Body of pancreas (tissue), 4 donors: ENCODE results near the gene GPR137.

ENCODE experiments used
- POLR2A ChIP-seq, 3 donors: fragments of 450-650 bp; IDR thresholded peaks; one replicate each; pipeline ENCODE4 v1.6.1; 2016; ENCODE audit warnings: antibody characterized with exemption in 3 of 3, mild to moderate bottlenecking in 2 of 3
- TF ChIP-seq, protein P1 (sequence below), 7 experiments: fragments of 450-650 bp in 4 of 7; fragments of 200-600 bp in 3 of 7; sonication (generic) in 3 of 7; IDR thresholded peaks; one replicate each; pipeline ENCODE4 v1.5.1; 2016 to 2019; ENCODE audit warnings: antibody characterized with exemption in 7 of 7

DNA sequence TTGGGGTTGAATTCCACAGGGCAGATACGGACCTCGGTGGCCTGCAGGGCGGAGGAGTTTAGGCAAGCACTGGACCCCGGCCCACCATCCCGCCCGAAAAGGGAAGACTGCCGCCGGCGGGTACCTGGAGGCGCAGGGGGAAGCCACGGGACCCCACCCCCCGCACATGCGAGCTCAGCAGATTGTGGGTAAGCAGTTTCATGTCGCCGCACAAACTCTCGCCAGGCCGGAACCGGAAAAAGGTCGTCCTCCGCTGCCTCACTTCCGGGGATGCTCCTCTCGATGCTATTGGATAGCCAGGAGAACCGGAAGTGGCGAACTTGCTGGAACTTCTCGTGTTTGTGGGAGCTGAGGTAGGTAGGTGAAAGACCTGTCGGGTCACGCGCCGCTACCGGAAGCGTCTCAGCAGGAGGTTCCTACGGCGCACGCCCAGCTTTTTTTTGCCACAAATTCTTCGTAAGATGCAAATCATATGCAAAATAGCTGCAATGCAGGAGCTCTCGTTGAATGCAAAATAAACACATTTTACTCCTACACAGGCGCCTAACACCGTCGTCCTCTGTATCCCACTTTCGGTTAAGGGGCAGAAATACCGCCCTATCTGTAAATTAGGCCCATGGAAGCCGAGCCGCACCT, 31.8 kb downstream of the GPR137 start, which contains the start of gene TRMT112:
- TF ChIP-seq, protein P1, sequence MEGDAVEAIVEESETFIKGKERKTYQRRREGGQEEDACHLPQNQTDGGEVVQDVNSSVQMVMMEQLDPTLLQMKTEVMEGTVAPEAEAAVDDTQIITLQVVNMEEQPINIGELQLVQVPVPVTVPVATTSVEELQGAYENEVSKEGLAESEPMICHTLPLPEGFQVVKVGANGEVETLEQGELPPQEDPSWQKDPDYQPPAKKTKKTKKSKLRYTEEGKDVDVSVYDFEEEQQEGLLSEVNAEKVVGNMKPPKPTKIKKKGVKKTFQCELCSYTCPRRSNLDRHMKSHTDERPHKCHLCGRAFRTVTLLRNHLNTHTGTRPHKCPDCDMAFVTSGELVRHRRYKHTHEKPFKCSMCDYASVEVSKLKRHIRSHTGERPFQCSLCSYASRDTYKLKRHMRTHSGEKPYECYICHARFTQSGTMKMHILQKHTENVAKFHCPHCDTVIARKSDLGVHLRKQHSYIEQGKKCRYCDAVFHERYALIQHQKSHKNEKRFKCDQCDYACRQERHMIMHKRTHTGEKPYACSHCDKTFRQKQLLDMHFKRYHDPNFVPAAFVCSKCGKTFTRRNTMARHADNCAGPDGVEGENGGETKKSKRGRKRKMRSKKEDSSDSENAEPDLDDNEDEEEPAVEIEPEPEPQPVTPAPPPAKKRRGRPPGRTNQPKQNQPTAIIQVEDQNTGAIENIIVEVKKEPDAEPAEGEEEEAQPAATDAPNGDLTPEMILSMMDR (IDR thresholded peaks at IDR 0.05), result no peak
- peak; percentile 72 to 88 (median 86) for TF ChIP-seq POLR2A (IDR thresholded peaks at IDR 0.05)
